Measurements from ENCODE around the gene MPZL2.
"Not testable (repeated sequence)": the region's sequence is repeated elsewhere in the genome, so short reads cannot be mapped to it uniquely, and the experiment has no call there.

The MPZL2 gene

DNA sequence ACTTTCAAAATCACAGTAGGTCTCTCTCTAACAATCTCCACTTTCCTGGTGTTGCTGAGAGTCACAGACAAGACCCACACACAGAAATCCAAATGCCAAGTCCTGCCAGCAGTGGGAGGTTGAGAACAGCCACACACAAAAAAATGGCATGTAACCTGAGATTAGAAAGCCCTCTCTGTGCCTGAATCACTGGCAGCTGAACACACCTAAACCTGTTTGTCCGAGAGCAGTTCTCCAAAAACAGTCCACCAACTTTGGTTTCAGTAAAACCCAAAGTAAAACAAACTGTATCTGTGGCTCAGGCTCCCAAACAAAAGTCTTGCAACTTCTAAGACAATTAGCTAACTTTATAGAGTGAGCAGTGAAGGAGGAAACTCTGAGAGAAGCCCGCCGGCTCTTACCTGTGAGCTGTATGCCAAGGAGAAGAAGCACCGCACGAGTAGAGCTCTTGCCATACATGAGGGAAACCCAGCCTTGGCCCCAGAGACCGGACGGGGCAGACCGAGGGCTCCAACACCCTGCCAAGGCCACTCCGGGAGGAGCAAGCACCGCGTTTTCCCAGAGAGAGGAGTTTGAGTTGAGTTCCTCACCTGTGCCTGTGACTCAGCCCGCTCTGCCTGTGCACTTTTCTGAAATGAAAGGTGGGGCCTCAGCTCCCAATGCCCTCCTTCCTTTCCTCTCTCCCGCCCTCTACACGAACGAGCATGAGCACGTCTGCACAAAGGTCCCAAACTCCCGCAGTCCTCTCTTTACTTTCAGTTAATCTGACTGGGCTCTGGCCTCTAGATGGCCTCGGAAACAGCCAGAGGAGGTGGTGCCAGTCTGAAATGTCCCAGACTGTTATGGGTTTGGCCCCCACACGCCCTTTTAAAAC is at the start of gene MPZL2:
MPZL2 (minus strand) TSS at position 603 of the 874 bp plus-strand sequence; CDS start at position 459, 144 bp downstream.
- peaks cover 53% of the 10 kb centered on the region for H3K4me1 Mint-ChIP-seq
- H3K36me3 Mint-ChIP-seq (ENCODE audit: low read depth) = peaks cover 37% of the 10 kb centered on the region
- H3K27ac Mint-ChIP-seq = peak within 1 kb of the TSS; percentile 80
- peaks cover 4% of the 10 kb centered on the region for H3K9me3 Mint-ChIP-seq
- peaks cover 4% of the 10 kb centered on the region for H3K27me3 Mint-ChIP-seq
- peak; percentile 82 for ATAC-seq
- peak within 1 kb of the TSS; percentile 83 for H3K4me3 Mint-ChIP-seq
- peak; percentile 49 for DNase-seq

DNA sequence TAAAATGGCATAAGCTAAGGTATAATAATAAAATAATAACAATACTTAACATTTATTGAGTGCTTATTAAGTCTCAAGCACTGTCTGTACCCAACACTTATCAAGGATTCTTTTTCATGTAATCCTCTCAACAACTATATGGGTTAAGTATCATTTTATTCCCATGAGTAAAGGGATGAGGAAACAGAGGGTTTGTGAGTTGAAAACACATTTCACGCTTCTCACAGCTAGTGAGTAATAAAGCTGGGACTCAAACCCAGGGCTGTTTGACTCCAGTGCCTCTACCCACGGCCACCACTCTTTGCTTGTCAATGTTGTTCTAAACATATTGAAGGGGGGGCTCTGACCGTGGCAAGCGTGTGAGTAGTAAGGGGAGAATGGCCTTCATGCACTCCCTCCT is 49.1 kb upstream of the MPZL2 start:
- Mint-ChIP-seq H3K27ac (peak overlapping the region; percentile 16), H3K36me3 (ENCODE audit: low read depth) (peaks cover 67% of the 10 kb centered on the region), H3K4me1 (peaks cover 88% of the 10 kb centered on the region), H3K27me3 (no peaks in the 10 kb centered on the region), H3K9me3 (no peaks in the 10 kb centered on the region), H3K4me3 (no peak overlapping the region)
- no peak for DNase-seq
- ATAC-seq = no peak

DNA sequence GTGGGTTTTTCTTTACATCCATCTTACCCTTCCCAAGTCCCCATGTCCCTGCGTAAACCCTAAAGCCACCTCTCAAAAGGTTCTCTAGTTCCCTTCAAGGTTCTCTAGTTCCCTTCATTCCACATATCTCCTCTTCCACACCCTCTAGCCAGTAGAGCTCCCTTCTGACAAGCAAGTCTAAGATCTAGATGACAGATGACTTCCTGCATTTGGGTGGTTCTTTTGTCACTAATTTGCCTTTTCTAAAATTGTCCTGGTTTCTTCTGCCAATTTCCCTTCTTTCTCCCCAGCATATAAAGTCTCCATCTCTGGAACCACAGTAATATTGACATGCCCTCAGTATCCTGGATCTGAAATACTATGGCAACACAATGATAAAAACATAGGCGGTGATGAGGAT is 48.2 kb upstream of the MPZL2 start:
- peak overlapping the region; percentile 73 for H3K27ac Mint-ChIP-seq
- H3K27me3 Mint-ChIP-seq = no peaks in the 10 kb centered on the region
- DNase-seq (no peak), ATAC-seq (no peak)
- H3K9me3 Mint-ChIP-seq = no peaks in the 10 kb centered on the region
- peaks cover 73% of the 10 kb centered on the region for H3K36me3 Mint-ChIP-seq (ENCODE audit: low read depth)
- H3K4me1 Mint-ChIP-seq = peaks cover 92% of the 10 kb centered on the region
- H3K4me3 Mint-ChIP-seq = no peak overlapping the region

DNA sequence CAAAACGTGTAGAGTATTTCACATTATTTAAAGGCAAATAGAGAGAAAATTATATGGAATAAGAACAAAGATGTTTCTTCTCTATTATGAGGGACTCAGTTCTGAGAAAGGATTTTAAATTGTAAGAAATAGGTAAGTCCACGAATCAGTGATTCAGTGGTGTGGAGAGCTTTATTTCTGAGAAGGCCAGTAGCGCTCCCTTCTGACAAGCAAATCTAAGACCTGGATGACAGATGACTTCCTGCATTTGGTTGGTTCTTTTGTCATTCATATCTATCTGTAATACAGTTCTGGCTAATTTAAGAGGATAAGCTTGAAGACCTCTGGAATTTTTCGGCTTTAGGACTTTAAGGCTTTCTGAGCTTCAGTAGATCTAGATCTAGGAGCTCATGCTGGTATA is 47.4 kb upstream of the MPZL2 start:
- Mint-ChIP-seq H3K4me1 (peaks cover 92% of the 10 kb centered on the region), H3K9me3 (no peaks in the 10 kb centered on the region), H3K27ac (peak overlapping the region; percentile 73), H3K36me3 (ENCODE audit: low read depth) (peaks cover 76% of the 10 kb centered on the region), H3K4me3 (no peak overlapping the region), H3K27me3 (no peaks in the 10 kb centered on the region)
- ATAC-seq (no peak), DNase-seq (no peak)

DNA sequence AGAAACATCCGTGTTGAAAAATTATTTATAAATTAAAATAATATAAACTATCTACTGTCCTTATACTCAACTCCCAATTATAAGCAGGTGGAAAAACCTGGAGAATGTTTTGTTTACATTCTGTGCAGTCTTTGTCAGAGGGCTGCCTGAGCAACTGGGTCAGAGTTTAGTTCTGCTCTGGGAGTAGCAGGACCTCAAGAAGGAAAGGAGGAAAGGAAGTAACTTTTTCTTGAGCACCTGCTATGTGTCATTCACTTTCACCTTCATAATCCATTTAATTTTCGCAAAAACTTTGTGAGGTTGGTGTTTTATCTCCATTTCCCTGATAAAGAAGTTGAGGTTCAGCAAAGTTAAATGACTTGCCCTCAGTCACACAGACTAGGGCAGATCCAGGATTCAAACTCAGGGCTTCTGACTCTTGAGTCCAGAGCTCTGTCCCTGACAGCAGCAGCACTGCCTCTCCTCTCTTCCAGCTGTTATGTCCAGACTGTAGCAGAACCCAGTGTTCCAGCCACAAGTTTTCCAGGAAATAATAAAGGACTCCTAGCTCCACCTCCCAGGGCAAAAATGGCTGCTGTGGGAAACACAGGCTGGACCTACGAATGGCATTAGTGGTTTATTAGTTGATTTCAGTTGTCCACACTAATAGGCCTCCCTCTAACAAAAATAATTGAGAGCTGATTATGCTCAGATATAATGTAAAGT is 46.8 kb upstream of the MPZL2 start:
- H3K27ac Mint-ChIP-seq = peak overlapping the region; percentile 73
- DNase-seq (no peak), ATAC-seq (no peak)
- peaks cover 89% of the 10 kb centered on the region for H3K4me1 Mint-ChIP-seq
- H3K27me3 Mint-ChIP-seq = no peaks in the 10 kb centered on the region
- no peak overlapping the region for H3K4me3 Mint-ChIP-seq
- no peaks in the 10 kb centered on the region for H3K9me3 Mint-ChIP-seq
- H3K36me3 Mint-ChIP-seq (ENCODE audit: low read depth) = peaks cover 80% of the 10 kb centered on the region

DNA sequence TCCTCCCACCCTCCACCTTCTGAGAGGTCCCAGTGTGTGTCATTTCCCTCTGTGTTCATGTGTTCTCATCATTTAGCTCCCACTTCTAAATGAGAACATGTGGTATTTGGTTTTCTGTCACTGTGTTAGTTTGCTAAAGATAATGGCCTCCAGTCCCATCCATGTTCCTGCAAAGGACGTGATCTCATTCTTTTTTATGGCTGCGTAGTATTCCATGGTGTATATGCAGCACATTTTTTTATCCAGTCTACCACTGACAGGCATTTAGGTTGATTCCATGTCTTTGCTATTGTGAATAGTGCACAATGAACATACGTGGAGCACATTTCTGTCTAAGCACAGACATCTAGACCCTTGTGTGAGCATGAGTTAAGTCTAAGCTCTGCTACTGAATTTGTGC is 46.2 kb upstream of the MPZL2 start:
- Mint-ChIP-seq H3K9me3 (no peaks in the 10 kb centered on the region), H3K27ac (peak overlapping the region; percentile 90), H3K27me3 (no peaks in the 10 kb centered on the region), H3K4me1 (peaks cover 85% of the 10 kb centered on the region), H3K36me3 (ENCODE audit: low read depth) (peaks cover 82% of the 10 kb centered on the region), H3K4me3 (peak overlapping the region; percentile 70)
- ATAC-seq = no peak
- no peak for DNase-seq

DNA sequence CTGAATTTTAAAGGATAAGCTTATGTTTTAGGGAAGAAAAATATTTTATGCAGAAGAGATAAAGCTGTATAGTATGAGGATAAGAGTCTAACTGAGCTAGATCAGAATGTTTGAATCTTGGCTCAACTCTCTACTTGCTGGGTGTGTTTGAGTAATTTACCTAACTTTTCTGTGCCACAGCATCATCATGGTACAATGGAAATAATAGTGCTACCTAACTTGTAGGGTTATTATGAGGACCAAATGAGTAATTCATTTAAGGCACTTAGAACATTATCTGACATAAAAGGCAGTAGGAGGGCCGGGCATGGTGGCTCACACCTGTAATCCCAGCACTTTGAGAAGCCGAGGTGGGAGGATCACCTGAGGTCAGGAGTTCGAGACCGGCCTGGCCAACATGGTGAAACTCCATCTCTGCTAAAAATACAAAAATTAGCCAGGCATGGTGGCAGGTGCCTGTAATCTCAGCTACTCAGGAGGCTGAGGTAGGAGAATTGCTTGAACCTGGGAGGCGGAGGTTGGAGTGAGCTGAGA is 45.0 kb upstream of the MPZL2 start:
- ATAC-seq = peak; percentile 45
- H3K27ac Mint-ChIP-seq = peak overlapping the region; percentile 98

DNA sequence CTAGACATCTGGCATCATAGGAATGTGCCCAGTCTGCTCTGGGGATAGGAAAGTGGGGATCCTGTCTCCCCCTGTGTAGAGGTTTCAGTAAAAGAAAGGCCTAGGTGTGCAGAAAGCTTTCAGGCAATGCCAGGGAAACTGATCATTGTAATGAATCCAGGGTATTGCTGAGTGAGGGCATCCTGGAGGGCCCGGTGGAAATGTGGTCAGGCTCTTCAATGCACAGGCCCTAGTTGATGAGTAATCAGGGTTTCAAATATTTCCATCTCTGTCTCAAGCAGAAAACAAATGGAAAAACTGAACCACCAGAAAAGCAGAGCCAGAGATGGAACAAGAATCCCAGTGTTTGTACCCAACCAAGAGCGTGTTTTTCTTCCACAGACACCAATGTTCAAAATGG is 42.5 kb upstream of the MPZL2 start:
- peak; percentile 70 for ATAC-seq
- peaks cover 86% of the 10 kb centered on the region for H3K4me1 Mint-ChIP-seq
- peak; percentile 65 for DNase-seq
- H3K36me3 Mint-ChIP-seq (ENCODE audit: low read depth) = peaks cover 64% of the 10 kb centered on the region
- H3K27me3 Mint-ChIP-seq = no peaks in the 10 kb centered on the region
- H3K4me3 Mint-ChIP-seq = peak overlapping the region; percentile 97
- H3K27ac Mint-ChIP-seq = peak overlapping the region; percentile 98
- no peaks in the 10 kb centered on the region for H3K9me3 Mint-ChIP-seq

More for the DNA sequence above, 45.0 kb upstream of the MPZL2 start:
- not testable (repeated sequence) for DNase-seq, H3K9me3 Mint-ChIP-seq, H3K27me3 Mint-ChIP-seq
- peak overlapping the region; percentile 97 for H3K4me3 Mint-ChIP-seq
- H3K4me1 Mint-ChIP-seq = peaks cover 81% of the 10 kb centered on the region
- peaks cover 82% of the 10 kb centered on the region for H3K36me3 Mint-ChIP-seq (ENCODE audit: low read depth)

DNA sequence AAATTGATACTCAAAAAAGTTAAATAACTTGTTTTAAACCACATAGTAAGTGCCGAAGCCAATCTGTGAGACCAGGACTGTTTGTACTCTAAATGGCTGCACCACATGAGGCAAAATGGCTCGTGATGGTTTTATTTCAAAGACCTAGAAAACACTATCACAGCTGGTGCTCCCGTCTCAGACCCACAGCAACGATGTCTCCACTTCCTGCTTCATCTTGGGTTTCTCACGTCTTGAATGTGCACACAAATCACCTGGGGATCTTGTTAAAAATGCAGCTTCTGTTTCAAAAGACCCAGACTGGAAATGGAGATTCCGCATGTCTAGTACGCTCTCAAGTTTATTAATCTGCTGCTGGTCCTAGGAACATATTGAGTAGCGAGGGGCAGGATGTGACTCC is 41.6 kb upstream of the MPZL2 start:
- no peak for DNase-seq
- Mint-ChIP-seq H3K4me1 (peaks cover 86% of the 10 kb centered on the region), H3K27me3 (no peaks in the 10 kb centered on the region), H3K9me3 (no peaks in the 10 kb centered on the region), H3K36me3 (ENCODE audit: low read depth) (peaks cover 56% of the 10 kb centered on the region), H3K27ac (peak overlapping the region; percentile 98), H3K4me3 (peak overlapping the region; percentile 97)
- no peak for ATAC-seq

DNA sequence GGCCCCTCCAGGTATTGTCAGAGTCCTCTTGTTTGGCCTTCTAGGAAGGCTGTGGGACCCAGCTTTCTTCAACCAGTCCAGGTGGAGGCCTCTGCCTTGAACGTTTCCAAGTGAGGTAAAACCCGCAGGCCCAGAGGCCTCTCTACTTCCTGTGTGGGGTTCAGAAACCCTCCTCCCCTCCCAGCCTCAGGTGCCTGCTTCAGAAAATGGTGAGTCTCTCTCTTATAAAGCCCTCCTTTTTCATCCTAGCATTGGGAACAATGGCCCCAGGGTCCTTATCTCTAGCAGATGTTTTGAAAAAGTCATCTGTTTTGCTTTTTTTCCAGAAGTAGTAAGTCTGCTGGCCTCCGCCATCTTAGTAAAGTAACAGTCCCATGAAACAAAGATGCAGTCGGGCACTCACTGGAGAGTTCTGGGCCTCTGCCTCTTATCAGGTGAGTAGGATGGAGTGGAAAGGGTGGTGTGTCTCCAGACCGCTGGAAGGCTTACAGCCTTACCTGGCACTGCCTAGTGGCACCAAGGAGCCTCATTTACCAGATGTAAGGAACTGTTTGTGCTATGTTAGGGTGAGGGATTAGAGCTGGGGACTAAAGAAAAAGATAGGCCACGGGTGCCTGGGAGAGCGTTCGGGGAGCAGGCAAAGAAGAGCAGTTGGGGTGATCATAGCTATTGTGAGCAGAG is 40.6 kb upstream of the MPZL2 start, which contains the start of gene CD3E:
CD3E (plus strand) TSS at position 163 of the 681 bp plus-strand sequence; CDS start at position 386, 223 bp downstream.
- H3K4me3 Mint-ChIP-seq = peak within 1 kb of the TSS; percentile 97

DNA sequence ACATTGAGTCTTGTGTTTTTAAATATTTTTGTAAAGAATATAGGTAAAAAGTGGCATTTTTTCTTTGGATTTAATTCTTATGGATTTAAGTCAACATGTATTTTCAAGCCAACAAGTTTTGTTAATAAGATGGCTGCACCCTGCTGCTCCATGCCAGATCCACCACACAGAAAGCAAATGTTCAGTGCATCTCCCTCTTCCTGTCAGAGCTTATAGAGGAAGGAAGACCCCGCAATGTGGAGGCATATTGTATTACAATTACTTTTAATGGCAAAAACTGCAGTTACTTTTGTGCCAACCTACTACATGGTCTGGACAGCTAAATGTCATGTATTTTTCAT is 40.1 kb upstream of the MPZL2 start:
- peak; percentile 10 for ATAC-seq
- no peaks in the 10 kb centered on the region for H3K27me3 Mint-ChIP-seq
- H3K4me3 Mint-ChIP-seq = peak overlapping the region; percentile 97
- H3K4me1 Mint-ChIP-seq = peaks cover 72% of the 10 kb centered on the region
- no peaks in the 10 kb centered on the region for H3K9me3 Mint-ChIP-seq
- H3K27ac Mint-ChIP-seq = peak overlapping the region; percentile 98
- no peak for DNase-seq
- peaks cover 43% of the 10 kb centered on the region for H3K36me3 Mint-ChIP-seq (ENCODE audit: low read depth)

More for the DNA sequence above, 40.6 kb upstream of the MPZL2 start, which contains the start of gene CD3E:
- ATAC-seq (peak; percentile 74), DNase-seq (peak; percentile 68)
- H3K36me3 Mint-ChIP-seq (ENCODE audit: low read depth) = peaks cover 48% of the 10 kb centered on the region
- H3K4me1 Mint-ChIP-seq = peaks cover 77% of the 10 kb centered on the region
- no peaks in the 10 kb centered on the region for H3K9me3 Mint-ChIP-seq
- H3K27ac Mint-ChIP-seq = peak within 1 kb of the TSS; percentile 98
- H3K27me3 Mint-ChIP-seq = no peaks in the 10 kb centered on the region

DNA sequence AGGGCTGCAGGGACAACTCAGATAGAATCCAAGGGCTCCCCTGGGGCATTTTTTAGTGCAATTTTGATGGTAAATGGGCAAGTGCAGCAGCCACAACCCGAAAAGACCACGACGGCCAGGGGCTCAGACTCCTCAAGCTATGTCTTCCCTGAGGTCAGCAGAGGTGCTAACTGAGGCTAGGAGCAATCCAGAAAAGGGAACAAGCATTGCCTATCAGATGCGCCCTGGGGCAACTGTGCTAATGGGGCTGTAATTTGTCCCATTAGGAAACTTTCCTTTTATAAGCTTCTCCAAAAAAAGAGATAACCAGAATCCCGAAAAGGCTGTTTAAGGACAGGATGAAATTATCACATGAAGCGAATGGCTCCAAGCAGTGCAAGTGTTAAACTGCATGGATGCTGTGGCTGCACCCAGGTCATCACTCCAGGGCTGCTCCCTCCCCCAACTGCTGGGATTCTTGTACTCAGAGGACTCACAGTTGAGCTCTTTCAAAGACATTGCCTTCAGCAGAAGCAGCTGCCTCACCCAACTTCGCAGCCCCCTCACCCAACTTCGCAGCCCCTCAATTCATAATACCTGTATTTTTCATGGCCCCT is 37.6 kb upstream of the MPZL2 start:
- Mint-ChIP-seq H3K4me1 (peaks cover 50% of the 10 kb centered on the region), H3K36me3 (ENCODE audit: low read depth) (peaks cover 18% of the 10 kb centered on the region), H3K9me3 (no peaks in the 10 kb centered on the region), H3K4me3 (no peak overlapping the region), H3K27ac (peak overlapping the region; percentile 53), H3K27me3 (no peaks in the 10 kb centered on the region)
- DNase-seq = no peak
- no peak for ATAC-seq

DNA sequence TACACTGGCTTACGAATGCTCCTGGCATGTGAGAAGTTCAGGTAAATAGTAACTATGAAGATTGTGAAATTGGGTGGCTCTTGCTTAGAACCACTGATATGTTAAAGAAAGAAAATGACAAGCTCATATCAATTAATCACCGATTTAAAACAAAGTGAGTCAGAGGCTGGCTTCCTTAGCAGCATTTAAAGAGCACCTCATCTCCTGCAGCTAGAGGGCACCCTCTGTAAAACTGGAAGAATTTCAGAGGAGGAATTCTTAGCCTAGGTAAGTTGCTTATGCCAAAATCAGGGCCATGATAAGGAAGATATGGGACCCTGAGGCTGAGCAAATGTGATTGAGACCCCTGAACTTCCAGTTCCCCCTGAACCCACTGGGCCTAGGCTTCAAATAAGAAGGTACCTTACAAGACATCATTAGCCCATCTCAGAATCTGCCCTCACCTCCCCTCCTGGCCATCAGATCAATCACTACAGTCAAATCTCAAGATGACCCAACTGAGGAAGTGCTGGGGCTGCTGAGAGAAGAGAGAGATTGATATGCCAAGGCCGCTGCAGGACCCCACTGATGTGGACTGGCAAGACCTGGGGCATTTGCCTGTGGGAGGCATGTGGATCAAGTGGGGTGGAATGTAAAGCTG is 31.8 kb upstream of the MPZL2 start:
- peak; percentile 82 for ATAC-seq

More for the DNA sequence above, 31.8 kb upstream of the MPZL2 start:
- peak; percentile 36 for DNase-seq
- Mint-ChIP-seq H3K36me3 (ENCODE audit: low read depth) (no peaks in the 10 kb centered on the region), H3K4me3 (no peak overlapping the region), H3K9me3 (no peaks in the 10 kb centered on the region), H3K4me1 (peaks cover 24% of the 10 kb centered on the region), H3K27ac (peak overlapping the region; percentile 57), H3K27me3 (no peaks in the 10 kb centered on the region)

All from activated naive CD8-positive, alpha-beta T cell treated with anti-CD3 and anti-CD28 coated beads, Interleukin-2, amount 50 U/mL, for 24 hours (primary cell).